ENCODE measurements around the gene MMP21. TPM values are rescaled to one million over a fixed set of nuclear protein-coding genes. Genes with fewer than 3 reads are reported as not detected.
A peak's percentile ranks its signal among the peaks of the same experiment; 100 is the strongest.

Gene MMP21
- total RNA-seq, 1 donor from 2014 or later, result not detected

DNA sequence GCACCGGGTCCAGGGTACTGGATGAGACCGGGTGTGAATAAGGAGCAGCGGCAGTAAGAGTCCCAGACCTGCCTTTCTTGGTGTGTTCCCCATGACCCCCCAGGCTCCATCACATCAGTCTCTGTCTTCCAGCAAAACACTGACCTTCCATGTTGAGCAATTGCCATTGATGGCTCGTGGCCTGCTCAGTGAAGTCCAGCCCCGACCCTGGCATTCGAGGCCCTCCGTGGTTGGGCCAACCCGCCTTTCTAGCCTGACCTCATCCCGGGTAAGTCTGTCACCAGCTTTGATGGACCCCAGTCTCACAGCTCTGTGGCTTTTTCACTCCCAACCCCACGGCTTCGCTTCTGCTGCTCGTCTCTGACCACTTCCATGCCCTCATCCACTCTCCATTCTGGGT lies 6.4 kb downstream of the MMP21 start:
- DNase-seq, result no peak
- TF ChIP-seq, protein P1, sequence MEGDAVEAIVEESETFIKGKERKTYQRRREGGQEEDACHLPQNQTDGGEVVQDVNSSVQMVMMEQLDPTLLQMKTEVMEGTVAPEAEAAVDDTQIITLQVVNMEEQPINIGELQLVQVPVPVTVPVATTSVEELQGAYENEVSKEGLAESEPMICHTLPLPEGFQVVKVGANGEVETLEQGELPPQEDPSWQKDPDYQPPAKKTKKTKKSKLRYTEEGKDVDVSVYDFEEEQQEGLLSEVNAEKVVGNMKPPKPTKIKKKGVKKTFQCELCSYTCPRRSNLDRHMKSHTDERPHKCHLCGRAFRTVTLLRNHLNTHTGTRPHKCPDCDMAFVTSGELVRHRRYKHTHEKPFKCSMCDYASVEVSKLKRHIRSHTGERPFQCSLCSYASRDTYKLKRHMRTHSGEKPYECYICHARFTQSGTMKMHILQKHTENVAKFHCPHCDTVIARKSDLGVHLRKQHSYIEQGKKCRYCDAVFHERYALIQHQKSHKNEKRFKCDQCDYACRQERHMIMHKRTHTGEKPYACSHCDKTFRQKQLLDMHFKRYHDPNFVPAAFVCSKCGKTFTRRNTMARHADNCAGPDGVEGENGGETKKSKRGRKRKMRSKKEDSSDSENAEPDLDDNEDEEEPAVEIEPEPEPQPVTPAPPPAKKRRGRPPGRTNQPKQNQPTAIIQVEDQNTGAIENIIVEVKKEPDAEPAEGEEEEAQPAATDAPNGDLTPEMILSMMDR (IDR thresholded peaks at IDR 0.05; ENCODE audit: borderline replicate concordance), result no peak
- H3K4me3 ChIP-seq, result no peak overlapping the region
- H3K4me1 ChIP-seq, result peaks cover 28% of the 10 kb centered on the region
- intact Hi-C loops (cut with micrococcal nuclease), result no loop called here
- H3K36me3 ChIP-seq, result peaks cover 24% of the 10 kb centered on the region
- no peaks in the 10 kb centered on the region for H3K9me3 ChIP-seq (replicated peaks)
- H3K27ac ChIP-seq (replicated peaks), result peak overlapping the region; percentile 21
- H3K27me3 ChIP-seq (ENCODE audit: low read depth), result no peaks in the 10 kb centered on the region

DNA sequence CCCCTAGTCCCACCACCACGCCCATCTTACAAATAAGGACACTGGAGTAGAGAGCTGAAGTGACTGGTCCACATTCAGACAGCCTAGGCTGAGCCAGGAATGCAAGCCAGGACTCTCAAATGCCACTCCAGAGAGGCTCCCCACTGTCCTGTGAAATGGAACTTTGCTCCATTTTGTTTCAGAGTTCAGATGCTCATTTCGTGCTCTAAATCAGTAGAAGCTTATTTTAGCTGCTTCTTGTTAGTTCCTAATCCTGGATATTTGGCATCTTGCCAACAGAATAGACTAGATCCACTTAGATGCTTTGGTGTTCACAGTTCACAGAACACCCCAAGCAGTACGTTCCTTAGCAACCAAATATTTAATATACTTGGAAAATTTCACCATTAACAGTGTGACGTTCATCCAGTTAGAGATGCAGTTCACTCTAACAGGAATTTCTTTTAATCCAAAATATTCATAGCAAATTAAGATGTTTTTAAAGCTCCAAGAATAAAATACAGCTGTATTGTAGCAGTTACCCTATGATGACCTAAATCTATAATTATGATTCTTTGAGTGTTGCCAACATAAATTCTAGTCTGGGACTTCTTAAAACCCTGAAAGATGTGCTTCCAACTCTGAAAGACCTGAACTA lies 7.3 kb downstream of the MMP21 start:
- H3K4me1 ChIP-seq, result peaks cover 28% of the 10 kb centered on the region
- H3K36me3 ChIP-seq, result peaks cover 32% of the 10 kb centered on the region
- intact Hi-C loops (cut with micrococcal nuclease), result no loop called here
- DNase-seq, result no peak
- H3K27me3 ChIP-seq (ENCODE audit: low read depth), result no peaks in the 10 kb centered on the region
- H3K4me3 ChIP-seq, result no peak overlapping the region
- TF ChIP-seq, protein P1 (IDR thresholded peaks at IDR 0.05; ENCODE audit: borderline replicate concordance), result no peak
- peak overlapping the region; percentile 52 for H3K27ac ChIP-seq (replicated peaks)
- no peaks in the 10 kb centered on the region for H3K9me3 ChIP-seq (replicated peaks)

DNA sequence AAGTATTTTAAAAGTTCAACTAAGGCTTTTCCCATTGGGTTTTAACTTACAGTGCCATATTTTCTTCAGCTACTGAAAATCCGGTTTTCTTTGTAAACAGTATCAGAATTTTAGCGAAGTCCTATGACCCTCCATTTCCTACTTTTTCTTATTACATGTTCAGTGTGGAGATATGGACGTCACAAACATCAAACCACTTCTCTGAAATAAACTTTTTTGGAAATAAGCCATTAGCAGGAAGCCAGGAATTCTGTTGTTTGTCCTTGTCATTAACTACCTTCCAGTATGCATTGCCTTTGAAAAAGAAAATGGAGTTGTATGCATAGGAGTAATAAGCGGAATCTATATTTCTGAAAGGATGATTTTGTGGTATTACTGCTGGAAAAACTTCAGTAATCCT lies 9.1 kb downstream of the MMP21 start:
- Histone ChIP-seq H3K27me3 (ENCODE audit: low read depth) (no peaks in the 10 kb centered on the region), H3K36me3 (peaks cover 46% of the 10 kb centered on the region), H3K4me3 (no peak overlapping the region), H3K9me3 (replicated peaks) (no peaks in the 10 kb centered on the region), H3K4me1 (peaks cover 28% of the 10 kb centered on the region), H3K27ac (replicated peaks) (no peak overlapping the region)
- TF ChIP-seq, protein P1 (IDR thresholded peaks at IDR 0.05; ENCODE audit: borderline replicate concordance), result no peak
- no peak for DNase-seq
- intact Hi-C loops (cut with micrococcal nuclease), result no loop called here

DNA sequence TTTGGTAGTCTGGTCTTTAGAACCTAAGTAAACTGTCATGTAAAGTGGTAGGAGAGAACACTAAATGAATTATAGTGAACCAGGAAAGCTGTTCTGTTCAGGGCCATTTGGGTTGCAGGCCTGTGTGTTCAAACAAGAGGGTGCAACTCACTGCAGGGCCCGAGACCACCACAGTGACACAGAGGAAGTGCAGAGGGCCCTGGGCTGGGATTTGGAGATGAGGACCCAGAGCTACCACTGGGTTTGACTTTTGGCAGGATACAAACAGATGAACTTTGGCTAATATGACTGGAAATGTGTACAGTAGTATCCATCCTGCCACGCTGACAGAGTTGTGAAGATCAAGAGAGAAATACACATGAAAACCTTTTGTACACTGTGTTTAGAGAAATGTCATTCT lies 9.8 kb downstream of the MMP21 start:
- peaks cover 52% of the 10 kb centered on the region for H3K36me3 ChIP-seq
- H3K4me3 ChIP-seq, result no peak overlapping the region
- no peaks in the 10 kb centered on the region for H3K9me3 ChIP-seq (replicated peaks)
- intact Hi-C loops (cut with micrococcal nuclease), result no loop called here
- no peaks in the 10 kb centered on the region for H3K27me3 ChIP-seq (ENCODE audit: low read depth)
- TF ChIP-seq, protein P1 (IDR thresholded peaks at IDR 0.05; ENCODE audit: borderline replicate concordance), result no peak
- DNase-seq, result no peak
- H3K4me1 ChIP-seq, result peaks cover 28% of the 10 kb centered on the region
- H3K27ac ChIP-seq (replicated peaks), result no peak overlapping the region

DNA sequence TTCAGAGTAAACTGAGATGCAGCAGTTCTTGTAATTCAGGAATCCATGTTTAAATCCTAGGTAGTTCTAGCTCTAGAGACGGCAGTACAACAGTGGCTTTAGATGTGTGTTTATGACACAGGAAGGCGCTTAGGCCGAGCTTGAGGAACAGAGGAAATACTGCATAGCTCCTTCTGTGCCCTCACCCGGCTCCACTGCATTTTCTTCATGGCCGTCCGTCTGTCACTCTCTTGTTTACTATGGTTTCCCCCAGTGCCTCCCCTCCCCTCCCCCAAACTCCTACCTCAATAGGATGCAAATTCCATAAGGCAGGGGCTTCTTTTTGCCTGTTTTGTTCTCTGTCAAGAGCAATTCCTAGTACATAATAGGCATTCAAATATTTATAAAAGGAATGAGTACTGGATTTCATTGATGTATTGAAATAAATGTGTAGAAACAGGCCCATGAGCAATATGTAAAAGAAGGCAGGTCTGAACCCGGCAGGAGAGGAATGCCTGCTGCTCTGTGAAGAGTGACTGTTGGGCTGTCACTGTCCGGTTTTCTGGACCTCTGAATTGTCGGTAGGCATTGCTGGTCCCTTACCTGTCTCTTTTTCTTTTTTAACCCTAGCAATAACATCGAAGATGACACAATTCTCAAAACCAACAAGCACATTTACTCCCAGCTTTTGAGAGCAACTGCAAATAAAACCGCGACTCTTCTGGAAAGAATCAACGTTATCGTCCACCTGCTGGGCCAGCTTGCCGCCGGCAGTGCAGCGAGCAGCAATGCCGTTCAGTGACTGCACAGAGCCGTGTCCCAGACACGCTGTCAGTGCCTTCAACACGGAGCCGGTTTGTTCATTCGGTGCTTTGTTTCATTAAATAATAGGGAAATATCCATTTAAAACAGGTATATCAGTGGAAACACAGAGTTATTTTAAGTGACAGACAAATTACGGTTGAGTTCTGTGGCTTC lies 12.7 kb downstream of the MMP21 start:
- no peak for DNase-seq
- H3K4me3 ChIP-seq, result no peak overlapping the region
- TF ChIP-seq, protein P1 (IDR thresholded peaks at IDR 0.05; ENCODE audit: borderline replicate concordance), result no peak
- peaks cover 80% of the 10 kb centered on the region for H3K36me3 ChIP-seq
- no peaks in the 10 kb centered on the region for H3K27me3 ChIP-seq (ENCODE audit: low read depth)
- no peaks in the 10 kb centered on the region for H3K9me3 ChIP-seq (replicated peaks)
- H3K4me1 ChIP-seq, result peaks cover 14% of the 10 kb centered on the region
- intact Hi-C loops (cut with micrococcal nuclease), result no loop called here
- no peak overlapping the region for H3K27ac ChIP-seq (replicated peaks)

All from left ventricle myocardium inferior (tissue), 1 donor.